GM21737 (cell line): Measurements from ENCODE around the gene ZMIZ2.

Experiments used
- ATAC-seq: cut with Tn5 transposase; IDR thresholded peaks from one replicate; pipeline ENCODE4 v1.9.1; 2021; ENCODE audit warnings: mild to moderate bottlenecking, moderate library complexity; ENCODE audit not compliant: unreplicated experiment

The ZMIZ2 gene

GRCh38 chr7:44755698-44756627 is 7.3 kb downstream of the ZMIZ2 start:
- ATAC-seq = no peak

DNA sequence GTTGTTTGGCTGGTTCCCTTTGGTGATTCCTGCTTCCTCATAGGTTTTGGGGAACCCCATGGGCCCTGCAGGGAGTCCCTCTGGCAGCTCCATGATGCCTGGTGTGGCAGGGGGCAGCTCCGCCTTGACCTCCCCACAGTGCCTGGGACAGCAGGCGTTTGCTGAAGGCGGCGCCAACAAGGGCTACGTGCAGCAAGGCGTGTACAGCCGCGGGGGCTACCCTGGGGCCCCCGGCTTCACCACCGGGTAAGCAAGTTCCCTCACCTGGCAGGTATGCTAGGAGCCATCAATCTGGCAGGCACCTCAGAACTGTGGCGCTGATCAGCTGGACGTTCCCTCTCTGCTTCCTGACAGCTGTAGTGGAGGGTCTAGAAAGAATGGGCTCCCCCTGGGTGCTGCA is 8.3 kb downstream of the ZMIZ2 start:
- ATAC-seq = no peak

GRCh38 chr7:44757311-44757710 is 8.7 kb downstream of the ZMIZ2 start:
- no peak for ATAC-seq

DNA sequence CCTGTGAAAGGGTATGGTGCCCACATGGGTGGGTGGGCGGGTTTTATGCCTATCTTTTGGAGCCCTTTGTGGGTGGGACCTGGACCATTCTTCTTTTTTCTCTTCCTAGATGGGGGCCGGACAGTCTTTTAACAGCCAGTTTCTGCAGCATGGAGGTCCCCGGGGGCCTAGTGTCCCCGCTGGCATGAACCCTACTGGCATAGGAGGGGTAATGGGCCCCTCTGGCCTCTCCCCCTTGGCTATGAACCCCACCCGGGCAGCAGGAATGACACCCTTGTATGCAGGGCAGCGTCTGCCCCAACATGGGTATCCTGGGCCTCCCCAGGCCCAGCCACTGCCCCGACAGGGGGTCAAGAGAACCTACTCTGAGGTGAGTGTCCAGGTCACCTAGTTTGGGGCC is 9.1 kb downstream of the ZMIZ2 start:
- no peak for ATAC-seq

DNA sequence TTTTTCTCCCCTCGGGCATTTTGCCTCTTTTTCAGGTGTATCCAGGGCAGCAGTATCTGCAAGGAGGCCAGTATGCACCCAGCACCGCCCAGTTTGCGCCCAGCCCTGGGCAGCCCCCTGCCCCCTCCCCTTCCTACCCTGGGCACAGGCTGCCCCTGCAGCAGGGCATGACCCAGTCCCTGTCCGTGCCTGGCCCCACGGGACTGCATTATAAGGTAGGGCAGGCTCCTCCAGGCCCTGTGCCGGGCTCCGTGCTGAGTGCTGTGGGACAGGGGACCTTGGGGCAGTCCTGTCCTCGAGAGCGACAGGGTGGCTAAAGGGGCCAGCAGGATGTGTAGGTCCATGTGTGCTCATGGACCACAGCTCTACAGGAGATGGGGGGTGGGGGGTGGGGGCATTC is 10.6 kb downstream of the ZMIZ2 start:
- ATAC-seq = no peak

DNA sequence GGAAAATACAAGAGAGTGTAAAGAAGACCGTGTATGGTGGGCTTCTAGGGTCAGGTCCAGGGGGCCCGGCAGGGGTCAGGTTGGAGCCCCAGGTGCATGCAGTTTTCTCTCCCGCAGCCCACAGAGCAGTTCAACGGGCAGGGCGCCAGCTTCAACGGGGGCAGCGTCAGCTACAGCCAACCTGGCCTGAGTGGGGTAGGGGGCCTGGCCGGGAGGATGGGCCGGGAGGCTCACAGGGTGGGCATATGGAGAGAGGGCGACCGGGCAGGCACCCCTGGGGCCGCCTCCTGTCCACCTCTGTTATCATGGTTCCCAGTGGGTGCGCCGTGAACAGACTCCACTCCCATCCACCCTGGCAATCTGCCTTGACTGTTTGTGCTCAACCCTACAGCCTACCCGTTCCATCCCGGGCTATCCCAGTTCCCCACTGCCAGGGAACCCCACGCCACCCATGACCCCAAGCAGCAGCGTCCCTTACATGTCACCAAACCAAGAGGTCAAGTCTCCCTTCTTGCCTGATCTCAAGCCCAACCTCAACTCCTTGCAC is 11.5 kb downstream of the ZMIZ2 start:
- ATAC-seq = no peak

DNA sequence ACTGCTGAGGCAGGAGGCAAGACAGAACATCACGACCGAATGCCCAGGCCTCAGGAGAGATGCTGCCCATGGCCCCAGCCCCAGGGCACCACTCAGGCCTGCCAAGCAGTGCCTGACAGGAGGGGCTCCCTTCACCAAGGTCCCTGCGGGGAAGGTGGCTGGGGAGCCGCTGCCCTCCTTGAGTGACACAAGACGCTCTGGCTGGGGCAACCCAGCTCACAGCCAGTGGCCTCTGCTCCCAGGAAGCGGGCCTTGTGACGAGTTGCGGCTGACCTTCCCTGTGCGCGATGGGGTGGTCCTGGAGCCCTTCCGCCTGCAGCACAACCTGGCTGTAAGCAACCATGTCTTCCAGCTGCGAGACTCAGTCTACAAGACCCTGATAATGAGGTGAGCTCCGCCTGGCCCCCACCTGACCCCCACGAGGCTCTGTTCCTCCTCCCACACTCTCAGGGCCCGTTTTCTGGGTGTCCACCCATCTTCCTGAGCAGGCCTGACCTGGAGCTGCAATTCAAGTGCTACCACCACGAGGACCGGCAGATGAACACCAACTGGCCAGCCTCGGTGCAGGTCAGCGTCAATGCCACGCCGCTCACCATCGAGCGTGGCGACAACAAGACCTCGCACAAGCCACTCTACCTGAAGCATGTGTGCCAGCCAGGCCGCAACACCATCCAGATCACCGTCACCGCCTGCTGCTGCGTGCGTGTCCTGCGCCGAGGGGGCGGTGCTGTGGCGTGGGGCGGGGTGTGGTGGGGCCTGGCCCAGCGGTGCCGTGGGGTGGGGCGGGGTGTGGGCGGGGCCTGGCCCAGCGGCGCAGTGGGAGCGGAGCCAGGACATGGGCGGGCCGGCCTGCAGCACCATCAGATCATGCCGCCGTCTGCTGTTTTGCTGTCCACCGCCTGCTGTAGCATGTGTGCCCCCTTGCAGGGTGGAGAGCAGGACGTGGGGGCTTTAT is 12.8 kb downstream of the ZMIZ2 start:
- ATAC-seq = no peak

GRCh38 chr7:44762300-44762699 is 13.7 kb downstream of the ZMIZ2 start:
- ATAC-seq = no peak

DNA sequence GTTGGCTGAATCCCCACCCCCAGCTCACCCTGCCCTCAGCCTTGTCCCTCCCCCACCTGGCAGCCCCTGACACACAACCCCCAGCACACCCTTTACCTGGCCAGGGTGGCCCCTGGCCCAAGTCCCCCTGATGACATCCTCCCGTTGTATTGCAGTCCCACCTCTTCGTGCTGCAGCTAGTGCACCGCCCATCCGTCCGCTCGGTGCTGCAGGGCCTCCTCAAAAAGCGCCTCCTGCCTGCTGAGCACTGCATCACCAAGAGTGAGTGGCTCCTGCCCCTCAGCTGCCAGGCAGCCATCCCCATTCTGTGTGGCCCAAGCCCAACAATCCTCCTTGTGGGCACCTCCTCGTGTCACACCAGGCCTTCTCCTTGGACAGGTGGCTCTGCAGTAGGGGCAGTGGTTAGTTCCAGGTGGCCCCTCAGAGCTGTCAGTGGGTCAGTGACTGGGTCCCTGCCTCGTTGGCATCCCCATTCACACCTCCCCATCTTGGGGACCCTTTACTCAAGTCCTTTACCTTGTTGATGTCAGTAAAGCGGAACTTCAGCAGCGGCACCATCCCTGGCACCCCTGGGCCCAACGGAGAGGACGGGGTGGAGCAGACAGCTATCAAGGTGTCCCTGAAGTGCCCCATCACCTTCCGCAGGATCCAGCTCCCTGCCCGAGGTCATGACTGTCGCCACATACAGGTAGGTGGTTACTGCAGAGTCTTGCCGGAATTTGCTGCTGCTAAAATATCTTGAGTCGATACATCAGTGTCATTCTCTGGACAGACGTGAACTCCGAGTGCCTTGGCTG is 14.3 kb downstream of the ZMIZ2 start:
- ATAC-seq = no peak

DNA sequence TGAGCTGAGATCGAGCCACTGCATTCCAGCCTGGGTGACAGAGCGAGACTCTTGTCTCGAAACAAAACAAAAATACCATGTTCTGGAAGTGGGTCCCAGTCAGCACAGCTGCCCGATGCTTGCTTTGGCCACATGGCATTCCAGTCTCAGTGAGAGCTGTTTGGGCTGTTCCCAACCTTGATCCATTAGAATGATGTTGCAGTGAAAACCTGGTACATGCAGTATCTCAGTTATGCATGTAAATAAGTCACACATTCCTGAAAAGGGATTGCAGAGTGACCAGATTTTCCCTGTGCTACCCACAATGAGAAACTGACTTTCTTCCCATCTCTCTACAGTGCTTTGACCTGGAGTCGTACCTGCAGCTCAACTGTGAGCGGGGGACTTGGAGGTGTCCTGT is 15.4 kb downstream of the ZMIZ2 start:
- no peak for ATAC-seq

DNA sequence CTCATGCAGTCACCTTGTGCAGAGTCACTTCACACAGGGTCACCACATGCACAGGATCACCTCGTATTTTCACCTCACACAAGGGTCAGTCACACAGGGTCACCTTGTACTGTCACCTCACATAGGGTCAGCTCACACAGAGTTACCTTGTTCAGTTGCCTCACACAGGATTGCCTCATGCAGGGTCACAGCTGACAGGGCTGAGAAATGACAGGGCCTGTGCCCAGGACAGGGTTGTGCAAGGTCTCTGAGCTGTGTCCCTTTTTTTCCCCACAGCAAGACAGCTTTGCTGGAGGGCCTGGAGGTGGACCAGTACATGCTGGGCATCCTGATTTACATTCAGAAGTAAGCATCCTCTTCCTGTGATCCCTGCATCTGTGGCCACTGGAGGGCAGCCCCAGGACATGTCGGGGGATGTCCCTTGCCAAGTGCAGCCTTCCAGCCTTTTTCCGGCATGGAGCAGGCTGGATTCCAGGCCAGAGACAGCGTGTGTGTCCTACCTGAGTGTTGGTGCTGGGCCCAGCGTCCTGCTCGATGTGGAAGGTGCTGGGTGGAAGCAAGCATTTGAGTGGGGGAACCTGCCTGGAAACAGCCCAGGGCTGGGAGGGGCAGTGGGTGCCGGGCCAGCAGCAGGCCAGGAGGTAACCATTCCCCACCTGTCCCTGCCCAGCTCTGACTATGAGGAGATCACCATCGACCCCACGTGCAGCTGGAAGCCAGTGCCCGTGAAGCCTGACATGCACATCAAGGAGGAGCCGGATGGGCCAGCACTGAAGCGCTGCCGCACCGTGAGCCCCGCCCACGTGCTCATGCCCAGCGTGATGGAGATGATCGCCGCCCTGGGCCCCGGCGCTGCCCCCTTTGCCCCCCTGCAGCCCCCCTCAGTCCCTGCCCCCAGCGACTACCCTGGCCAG is 16.3 kb downstream of the ZMIZ2 start:
- no peak for ATAC-seq

GRCh38 chr7:44765579-44766415 is 17.1 kb downstream of the ZMIZ2 start:
- ATAC-seq = no peak

- ATAC-seq = no peak
Measured at GRCh38 chr7:44766416-44766801, 17.8 kb downstream of the ZMIZ2 start.

DNA sequence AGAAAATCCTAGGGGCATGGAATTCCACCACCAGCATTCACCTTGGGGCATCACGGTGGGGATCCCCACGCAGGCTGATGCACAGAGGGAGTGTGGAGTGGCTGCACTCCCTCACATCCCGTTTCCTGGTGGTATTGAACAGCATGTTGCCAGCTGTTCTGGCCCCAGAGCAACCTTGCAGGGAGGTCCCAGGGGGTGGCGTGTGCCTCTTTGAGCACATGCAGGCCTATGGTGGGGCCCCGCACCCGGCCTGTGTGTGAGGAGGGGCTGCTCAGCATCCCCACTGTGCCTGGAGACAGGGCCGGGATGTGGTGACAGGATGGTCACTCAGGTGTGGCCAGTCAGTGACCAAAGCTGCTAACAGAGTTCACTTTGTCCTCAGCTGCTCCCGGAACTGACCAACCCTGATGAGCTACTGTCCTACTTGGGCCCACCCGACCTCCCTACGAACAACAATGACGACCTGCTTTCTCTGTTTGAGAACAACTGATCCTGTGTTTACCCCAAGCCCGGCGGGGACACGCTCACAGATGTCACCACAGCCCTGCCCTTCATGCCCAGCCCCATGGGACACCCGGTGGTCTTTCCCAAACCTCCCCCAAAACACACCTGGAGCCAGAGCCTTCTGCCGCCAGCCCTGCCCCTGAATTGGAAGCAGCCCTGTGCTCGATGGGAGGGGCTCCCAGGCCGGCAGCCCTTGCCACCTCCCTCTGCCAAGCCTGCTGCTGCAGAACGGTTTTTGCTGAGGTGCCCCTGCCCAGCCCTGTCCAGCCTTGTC is 18.7 kb downstream of the ZMIZ2 start:
- ATAC-seq = no peak

DNA sequence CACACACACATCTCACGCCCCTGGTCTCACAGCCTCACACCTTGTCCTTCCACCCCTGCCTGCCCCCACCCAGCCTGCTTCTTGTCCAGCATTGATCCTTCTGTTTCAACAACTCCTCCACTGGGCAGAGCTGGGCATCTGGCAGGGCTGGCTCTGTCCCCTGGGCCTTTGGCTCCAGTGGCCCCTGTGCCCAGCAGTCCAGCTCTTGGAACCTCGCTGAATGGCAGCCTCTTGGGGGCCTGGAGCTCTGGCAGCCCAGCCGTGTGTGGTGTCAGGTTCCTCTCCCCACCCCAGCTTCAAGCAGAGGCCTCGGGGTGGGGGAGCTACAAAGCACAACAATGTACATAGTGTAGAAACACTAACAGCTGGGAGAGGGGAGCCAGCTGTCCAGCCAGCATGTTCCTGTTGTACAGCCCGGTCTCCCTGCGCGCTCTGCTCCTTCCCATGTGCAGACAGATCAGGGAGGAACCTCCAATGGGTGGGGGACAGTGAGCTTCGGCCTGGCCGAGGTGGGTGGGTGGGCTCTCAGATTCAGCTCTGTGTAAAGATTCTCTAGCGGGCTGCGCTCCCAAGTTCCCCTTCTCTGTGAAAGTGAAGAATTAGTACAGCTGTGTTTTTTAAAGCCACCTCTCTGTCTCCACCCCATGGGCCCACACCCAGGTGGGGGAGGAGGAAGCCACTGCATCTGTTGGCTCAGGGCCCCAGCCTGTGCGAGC is 19.4 kb downstream of the ZMIZ2 start:
- ATAC-seq = peak; percentile 62

DNA sequence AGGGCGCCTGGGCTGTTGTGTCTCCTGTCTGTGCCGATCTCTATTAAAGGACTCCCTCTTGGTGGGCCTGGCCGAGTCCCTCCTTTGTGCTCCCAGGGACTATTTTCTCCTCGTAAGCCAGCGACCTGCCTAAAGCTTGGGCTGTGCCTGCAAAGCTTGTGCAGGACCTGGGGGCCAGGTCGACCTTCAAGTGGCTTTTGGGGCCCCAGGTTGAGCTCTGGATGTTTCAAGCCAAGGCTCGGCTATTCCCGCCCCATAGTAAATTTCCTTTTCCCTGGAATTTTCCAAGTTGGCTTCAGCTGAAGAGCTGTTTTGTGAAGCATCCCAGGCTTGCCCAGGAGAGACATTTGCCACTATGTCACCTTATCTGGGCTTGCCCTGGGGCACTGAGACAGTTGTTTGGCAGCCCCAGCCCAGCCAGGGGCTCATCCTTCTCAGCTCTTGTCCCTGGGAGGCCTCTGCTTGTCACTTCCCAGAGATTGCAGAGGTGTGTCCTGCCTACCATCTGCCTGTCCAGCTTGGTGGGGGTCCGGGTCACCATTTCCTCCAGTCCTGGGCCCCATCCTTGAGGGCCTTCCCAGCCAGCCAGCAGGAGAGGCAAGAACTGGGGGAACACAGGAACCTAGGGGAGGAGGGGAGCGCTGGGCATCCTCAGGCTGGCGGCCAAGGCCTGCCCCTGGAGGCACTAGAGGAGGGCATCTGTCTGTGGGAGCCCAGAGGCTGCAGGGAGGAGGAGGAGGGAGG is 20.2 kb downstream of the ZMIZ2 start:
- no peak for ATAC-seq

GRCh38 chr7:44769376-44769775 is 20.7 kb downstream of the ZMIZ2 start:
- no peak for ATAC-seq
